NCI-H146 treated with DMSO at 0.1 percent for 48 hours (cell line): Measurements from ENCODE around the gene MRPS2.
"Not testable (repeated sequence)": the region's sequence is repeated elsewhere in the genome, so short reads cannot be mapped to it uniquely, and the experiment has no call there.

Experiments used
- DNase-seq: peaks from one replicate; lab custom pipeline; 2025; ENCODE audit not compliant: unreplicated experiment; lab: John Stamatoyannopoulos, UW

MRPS2 gene

DNA sequence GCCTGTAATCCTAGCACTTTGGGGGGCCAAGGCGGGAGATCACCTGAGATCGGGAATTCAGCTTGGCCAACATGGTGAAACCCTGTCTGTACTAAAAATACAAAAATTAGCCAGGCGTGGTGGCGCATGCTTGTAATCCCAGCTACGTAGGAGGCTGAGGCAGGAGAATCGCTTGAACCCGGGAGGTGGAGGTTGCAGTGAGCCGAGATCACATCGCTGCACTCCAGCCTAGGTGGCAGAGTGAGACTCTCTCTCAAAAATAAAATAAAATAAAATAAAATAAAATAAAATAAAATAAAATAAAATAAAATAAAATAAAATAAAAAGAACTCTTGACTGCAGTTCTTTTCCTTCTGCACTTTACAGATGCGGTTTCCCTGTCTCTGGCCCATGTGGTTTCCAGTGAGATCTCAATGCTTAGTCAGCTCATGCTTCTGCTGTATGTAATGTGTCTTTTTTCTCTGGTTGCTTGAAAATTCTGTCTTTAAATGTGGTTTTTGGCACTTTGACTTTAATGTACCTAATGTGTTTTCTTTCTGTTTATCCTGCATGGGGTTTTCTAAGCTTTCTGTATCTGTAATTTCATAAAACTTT, 28.5 kb downstream of the MRPS2 start:
- not testable (repeated sequence) for DNase-seq

DNA sequence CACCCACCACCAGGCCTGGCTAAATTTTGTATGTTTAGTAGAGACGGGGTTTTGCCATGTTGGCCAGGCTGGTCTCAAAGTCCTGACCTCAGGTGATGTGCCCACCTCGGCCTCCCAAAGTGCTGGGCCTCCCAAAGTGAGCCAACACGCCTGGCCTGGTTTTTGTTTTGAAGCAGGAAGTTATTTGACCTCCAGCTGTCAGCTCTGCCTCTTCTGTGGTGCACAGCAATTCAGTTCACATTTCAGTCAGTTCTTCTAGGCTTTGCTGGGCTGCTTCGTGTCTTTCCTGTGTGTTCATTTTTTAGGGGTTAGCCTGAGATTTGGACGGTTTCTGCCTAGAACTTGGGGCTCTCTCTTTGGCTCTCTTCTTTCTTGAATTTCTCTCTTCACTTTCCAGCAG, 29.7 kb downstream of the MRPS2 start:
- no peak for DNase-seq

DNA sequence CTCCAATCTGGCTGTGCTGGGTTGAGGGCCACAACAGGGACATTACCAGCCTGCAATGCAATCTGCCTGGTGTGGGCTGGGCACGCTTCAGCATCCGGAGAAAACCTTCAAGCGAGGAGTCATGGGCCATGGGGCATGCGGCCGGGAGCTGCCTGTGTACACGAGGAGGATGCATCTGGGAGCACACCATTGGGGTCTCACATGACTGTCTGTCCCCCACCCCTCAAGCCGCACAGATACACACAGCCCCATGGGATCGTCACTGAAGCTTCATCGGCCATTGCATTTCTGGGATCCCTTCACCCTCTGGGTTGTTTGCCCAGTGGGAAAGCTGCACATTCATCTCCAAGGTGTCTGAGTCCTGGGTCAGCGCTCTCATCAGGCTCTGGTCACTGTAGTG, 30.6 kb downstream of the MRPS2 start:
- DNase-seq: no peak

DNA sequence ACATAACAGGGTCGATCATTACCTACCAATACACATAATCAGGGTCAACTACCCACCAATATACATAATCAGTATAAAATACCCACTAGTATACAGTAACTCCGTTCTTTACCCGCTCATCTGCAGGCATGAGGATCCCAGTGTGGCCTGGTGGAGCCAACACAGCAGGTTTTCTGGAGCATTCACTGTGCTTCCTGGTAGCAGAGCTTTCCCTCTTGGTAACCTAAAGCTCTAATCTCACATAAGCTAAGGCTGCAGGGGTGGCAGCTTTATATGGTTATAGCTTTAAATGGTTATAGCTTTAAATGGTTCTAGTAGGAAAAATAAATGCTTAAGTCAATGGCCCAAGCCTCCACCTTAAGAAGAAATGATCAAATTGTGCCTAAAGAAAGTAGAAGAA, 32.6 kb downstream of the MRPS2 start:
- DNase-seq: no peak

DNA sequence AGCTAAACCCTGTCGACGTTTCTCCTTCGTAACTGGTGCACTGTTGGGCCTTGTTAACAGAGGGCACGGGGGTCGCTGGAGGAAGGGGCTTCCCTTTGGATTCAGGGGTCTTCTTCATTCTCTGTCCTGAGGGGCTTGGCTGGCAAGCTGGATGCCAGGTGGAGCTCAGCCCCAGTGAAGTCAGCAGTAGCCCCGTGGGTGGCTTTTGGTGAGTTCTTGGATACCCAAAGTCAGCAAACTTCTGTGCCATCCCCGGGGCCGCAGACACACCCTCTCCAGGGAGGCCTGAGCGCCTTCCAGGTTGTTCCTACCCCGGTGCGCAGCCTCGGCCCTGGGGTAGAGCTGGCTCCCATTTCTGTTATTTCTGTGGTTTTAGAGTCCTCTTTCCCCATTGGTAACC, 33.2 kb downstream of the MRPS2 start:
- DNase-seq: no peak

DNA sequence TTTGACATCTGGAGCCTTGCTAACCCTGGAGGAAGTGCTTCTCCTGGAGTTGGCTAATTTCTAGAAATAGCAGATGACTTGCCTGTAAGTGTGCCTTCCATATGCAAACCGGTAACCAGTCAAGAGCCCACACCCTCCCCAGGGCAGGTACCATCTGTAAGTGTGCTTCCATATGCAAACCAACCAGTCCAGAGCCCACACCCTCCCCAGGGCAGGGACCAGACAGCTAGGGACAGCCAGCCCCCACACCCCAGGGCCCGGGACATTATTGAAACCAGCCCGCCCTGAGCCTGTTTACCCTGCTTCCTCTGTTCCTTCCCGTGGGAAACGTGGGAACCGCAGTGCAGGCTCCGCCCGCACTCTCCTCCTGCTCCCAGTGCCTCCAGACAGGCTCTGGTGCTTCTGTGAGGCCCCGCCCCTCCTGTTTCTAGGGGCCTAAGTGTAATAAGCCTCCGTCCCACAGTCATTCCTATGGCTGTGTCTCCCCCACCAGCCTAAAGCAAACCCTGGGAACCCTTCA, 33.8 kb downstream of the MRPS2 start:
- not testable (repeated sequence) for DNase-seq

DNA sequence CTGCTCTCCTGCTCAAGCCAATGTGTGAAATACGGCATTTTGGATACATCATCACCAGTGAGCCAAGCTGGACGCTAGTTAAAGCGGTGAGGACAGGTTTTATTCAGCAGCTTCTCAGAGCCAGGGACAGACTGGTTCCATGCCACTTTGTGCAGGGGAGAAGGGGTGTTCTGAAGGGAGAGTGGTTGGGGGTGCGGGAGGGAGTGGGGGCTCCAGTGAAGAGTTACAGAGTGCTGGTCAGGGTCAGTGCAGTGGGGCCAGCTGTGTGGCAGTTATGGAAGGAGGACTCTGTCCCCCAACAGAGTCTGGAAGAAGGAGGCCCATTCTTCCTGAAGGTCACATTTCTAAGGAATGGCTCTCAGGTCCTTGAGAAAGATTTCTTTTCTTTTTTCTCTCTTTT, 34.3 kb downstream of the MRPS2 start:
- DNase-seq: not testable (repeated sequence)

DNA sequence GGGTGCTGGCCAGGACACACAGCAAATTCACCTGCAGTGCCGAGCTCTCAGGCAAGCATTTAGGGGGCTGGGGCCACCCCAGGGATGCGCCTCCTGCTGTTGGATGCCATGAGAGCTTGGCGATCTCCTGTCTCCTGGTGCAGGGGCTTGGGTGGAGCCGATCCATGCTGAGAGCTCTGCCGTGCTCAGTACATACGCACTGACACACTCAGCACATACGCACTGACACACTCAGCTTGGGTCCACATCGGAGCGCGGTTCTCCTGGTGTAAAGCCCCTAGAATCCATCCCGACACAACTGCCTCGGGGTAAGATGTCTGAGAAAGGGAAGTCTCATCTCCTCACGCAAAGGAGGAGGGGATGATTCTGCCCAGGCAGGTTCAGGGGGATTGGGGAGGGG, 35.1 kb downstream of the MRPS2 start:
- not testable (repeated sequence) for DNase-seq

DNA sequence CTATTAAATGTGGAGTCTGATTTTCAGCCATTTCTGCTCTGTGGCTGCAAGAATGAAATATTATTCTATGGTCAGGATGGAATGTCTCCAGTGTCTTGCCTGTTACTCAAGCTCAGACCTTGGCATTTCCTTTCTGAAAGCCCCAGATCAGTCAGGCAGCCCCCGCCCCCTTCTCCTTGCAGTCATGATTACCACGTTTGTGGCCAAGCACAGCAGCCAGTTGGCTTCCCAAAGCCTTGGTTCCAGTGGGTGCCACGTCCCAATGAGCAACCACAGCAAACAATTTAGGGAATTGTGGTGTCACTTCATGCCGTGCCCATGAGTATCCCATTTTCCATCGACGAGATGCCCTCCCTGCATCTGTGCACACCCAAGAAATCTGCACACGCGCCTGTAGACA, 35.7 kb downstream of the MRPS2 start:
- no peak for DNase-seq

DNA sequence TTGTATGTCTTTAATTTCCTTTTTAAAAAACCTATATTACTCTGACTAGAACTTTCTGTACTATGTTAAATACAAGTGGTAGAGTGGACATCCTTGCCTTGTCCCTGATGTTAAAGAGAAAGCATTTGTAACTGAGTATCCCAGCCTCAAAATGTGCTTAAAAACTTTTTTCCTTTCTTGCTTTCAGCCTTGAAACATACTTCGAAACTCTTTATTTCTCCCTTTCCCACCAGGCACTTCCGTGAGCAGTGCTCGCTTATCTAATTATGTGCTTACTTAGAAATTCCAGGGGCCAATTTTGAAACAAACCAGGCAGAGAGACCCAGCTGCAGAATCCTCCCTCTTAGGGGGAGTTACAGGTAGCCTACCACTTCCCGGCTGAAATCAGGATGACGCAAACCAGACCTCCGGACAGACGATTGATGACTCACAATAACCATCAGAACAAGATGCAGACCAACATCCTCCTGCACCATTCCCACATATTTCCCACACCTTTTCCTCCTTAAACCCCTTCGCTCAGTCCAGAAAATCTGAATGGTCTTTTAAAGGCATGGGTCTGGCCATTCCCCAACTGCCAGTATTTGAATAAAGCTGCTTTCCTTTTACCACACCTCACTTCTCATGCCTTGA, 42.9 kb downstream of the MRPS2 start:
- DNase-seq: not testable (repeated sequence)

DNA sequence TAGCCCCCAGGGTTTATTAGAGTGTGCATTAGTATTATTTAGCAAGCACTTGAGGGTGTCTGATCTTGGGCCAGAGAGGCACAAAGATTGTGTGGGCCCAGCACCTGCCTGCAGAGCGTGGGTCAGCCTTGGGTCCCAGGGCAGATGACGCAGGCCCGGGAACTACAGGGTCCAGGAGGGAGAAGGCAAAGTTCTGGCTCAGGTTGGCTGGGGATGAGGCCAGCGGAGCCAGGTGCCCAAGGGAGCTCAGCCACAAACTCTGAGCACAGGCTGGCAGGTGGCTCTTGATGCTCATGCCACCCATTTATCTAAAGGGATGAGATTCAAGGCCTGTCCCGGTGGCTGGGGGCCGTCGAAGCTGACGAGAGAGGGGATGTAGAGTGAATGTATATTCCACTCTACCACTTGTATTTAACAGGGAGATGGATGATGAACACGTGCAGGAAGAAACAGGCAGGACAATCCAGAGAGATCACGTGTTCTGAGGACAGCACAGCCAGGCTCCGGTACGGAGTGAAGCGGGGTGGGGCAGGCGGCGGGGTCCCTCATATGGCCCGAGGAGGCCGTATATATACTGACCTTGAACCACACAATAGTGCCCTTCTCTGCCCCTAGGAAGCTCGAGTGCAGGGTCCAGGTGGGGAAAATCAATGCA, 44.6 kb downstream of the MRPS2 start:
- no peak for DNase-seq

DNA sequence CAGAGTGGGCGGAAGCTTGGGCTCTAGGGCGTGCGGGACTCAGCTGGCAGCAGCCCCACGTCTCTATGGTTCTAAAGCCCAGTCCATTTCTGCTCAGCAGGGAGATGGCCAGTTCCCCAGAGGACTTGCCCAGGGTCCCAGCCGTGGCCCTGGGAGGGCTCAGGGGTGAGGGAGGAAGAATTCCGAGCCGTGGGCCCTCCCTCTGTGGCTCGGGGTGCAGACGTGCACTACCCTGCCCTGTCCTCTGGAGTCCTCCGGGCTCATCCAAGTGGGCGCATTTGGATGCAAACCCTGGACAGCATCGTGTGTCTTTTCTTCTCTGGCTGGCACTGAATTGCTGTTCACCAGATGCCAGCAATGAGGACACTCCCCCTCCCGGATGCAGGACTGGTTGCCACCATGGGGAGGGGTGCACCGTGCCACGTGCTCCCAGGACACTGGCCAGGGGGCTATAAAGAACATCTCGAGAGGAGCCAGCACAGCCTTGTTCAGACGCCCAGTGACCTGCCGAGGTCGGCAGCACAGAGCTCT, 45.2 kb downstream of the MRPS2 start, which contains the start of gene OBP2A:
Gene OBP2A, plus strand, starts transcription at position 481 of the 531 bp plus-strand sequence. CDS start 55 bp downstream, outside the sequence.
- not testable (repeated sequence) for DNase-seq

DNA sequence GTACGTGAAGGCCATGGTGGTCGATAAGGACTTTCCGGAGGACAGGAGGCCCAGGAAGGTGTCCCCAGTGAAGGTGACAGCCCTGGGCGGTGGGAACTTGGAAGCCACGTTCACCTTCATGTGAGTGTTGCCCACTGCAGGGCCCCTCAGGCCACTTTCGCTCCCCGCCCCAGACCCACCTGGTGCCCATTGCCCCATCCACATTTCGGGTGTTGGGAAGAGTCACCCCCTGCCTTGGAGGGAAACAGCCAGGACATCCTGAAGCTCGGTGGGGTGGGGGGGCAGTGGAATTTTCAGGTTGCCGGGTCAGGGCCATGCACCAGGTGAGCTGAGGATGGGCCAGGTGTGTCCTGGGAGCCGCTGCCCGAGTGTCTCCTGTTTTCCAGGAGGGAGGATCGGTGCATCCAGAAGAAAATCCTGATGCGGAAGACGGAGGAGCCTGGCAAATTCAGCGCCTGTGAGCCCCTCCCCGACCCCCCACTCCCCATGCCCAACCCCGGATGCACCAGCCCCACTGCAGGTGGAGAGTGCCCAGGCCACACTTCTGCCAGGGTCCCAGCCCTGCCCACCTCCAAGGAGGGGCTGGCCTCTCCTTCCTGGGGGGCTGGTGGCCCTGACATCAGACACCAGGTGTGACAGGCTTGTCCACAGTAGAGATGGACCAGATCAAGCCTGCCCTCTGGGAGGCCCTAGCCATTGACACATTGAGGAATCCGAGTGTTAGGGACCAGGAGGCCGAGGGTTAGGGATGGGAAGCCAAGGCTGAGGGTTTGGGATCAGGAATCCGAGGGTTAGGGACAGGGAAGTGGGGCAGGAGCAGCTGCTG, 46.5 kb downstream of the MRPS2 start:
- DNase-seq: not testable (repeated sequence)

DNA sequence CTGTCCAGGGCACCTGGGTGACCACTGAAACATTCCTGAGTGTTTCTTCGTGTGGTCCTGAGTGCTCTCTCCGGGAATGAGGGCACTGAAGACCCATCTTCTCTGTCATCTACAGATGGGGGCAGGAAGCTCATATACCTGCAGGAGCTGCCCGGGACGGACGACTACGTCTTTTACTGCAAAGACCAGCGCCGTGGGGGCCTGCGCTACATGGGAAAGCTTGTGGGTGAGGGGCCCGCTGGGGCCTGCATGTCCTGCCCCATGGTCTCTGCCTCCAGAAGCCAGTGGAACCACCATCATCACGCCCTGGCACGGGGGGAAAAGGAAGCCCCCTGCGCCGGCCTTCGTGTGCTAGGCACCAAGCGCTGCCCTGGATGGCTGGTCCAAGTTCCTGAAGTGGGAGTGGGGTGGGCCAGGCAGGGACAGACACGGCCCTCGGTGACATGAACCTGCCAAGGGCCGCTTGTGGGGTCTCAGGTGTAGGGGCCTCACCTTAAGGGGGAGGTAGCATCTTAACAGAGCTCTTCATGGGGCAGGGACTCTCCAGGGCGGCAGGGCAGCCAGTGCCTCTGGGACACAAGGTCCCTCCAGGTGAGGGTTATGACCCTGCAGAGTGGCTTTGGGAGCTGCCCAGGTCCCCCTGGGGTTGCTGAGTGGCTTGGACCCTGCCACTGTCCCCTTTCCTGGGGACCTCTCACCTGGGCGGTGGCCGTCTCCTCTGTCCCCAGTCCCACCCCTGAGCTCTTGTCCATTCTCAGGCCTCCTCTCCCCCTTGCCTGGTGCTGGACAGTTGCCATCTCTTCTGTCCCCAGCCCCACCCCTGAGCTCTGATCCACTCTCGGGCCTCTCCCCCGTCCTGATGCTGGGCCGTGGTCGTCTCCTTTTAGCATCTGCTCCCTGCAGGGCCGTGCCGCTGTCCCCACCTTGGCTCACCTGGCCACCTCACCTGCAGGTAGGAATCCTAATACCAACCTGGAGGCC, 47.6 kb downstream of the MRPS2 start:
- DNase-seq: no peak

DNA sequence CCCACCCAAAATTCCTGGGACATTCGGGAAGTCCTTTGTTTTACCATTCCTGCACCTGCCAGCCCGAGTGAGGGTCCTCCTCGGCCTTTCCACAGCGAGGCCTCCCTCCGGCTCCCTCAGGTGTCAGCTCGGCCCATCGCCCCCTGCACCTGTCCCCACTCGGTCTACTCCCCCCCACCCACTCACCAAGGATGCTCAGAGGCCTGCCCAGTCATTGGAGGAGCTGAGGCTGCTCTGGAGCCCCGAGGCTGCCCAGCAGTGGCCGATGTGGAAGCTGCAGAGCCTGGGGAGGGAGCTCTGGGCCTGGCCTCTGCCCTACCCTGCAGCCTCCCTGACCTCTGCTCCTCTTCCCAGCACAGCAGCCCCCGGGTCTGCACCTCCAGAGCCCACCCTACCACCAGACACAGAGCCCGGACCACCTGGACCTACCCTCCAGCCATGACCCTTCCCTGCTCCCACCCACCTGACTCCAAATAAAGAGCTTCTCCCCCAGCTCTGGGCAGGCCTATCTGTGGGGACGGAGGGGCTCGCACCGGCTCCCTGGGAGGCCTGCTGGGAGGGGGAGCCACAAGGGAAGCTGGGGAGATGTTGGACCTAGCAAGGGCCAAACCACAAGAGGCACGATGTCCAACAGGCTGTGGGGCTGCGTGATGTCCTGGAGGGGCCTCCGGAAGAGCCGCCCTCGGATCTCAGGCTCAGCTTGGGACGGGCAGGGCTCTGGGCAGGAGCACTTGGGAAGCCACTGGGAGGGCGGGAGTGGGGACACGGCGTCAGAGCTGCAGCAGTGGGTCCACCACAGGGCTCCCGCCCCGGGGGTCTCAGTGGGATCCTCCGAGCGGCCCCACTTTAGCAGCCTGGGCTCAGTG, 49.2 kb downstream of the MRPS2 start:
- not testable (repeated sequence) for DNase-seq

DNA sequence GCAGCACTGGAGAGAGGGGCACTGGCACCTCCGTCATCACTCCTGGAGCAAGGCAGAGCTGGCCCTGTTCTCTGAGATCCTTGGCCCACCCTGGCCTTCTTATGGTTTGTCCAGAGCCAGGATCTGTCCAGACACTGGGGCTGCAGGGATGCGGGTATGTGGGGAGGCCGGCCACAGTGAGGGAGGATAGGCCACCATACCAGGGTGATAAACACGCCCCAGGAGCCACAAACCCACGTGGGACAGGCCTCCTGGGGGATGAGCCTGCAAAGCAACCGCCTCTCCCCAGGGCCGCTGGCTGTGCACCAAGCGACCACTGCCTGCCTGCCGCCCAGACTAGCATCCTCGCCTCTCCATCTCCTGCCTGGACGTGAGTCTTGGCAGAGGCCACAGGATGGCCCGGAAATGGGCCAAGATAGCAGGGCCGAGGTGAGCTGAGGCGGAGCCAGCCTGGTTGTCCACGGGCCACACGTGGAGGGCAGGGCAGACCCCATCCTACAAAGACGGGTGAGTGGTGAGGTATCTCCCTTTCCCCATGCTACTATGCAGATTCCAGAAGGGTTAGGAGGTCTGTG, 49.9 kb downstream of the MRPS2 start:
- DNase-seq: no peak

DNA sequence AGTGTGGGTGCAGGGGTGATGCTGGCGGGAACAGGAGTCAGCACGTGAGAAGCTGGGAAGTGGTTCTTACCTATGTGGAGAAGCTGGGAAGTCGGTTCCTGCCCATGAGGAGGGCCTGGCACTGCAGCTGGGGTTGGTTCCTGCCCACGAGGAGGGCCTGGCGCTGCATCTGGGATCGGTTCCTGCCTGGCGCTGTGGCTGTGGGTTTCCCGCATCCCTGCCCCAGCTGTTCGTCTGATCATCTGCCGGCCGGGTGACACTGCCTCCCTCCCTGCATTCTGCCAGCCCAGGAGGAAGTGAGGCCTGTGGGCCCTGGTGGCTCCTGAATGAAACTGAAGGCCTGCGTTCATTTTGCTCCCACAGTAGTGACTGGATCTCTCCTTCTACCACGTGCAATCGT, 50.5 kb downstream of the MRPS2 start:
- no peak for DNase-seq

DNA sequence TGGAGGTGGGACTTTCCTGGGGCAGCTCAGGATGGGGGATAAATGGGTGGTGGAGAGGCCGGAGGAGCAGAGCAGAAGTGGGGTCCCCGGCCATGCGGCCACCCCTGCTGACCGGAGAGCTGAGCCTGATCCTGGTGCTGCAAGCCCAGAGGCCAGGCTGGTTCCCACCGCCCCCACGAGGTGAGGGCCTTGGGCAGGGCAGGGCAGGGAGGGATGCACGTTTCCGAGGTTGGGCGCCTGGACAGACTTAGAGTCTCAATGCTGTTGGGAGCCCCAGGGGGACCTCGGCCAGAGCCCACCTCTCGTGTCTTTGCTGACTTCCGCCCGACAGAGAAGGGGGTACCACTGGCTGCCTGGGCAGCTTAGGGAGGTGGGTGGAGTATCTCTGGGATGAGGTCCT, 51.0 kb downstream of the MRPS2 start:
- no peak for DNase-seq
